NCI-H1092 treated with DMSO at 0.1 percent for 48 hours (cell line): ENCODE measurements around the gene MAP7D3.
A peak's percentile ranks its signal among the peaks of the same experiment; 100 is the strongest.
"Not testable (repeated sequence)": the region's sequence is repeated elsewhere in the genome, so short reads cannot be mapped to it uniquely, and the experiment has no call there.

Source experiments
- DNase-seq: peaks from one replicate; lab custom pipeline; 2025; lab: John Stamatoyannopoulos, UW

The MAP7D3 gene

DNA sequence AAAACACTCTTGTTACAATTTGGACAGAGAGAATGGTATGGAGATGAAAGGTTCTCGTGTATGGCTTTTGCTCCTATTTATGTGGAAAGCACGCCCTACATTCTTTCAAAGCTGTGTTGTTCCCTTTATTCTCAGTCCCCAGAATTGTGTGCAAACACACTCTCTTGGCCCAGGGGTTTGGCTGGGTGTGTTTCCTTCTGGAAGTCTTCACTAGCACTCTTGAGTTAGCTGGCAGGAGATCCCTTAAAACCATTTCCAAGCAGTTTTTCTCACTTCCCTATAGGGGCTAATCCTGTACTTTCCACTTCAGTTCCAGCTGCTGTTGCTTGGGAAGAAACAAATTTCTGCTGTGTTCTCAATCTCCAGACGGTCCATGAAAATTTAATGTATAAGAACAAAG is 68.8 kb downstream of the MAP7D3 start:
- DNase-seq, result no peak

DNA sequence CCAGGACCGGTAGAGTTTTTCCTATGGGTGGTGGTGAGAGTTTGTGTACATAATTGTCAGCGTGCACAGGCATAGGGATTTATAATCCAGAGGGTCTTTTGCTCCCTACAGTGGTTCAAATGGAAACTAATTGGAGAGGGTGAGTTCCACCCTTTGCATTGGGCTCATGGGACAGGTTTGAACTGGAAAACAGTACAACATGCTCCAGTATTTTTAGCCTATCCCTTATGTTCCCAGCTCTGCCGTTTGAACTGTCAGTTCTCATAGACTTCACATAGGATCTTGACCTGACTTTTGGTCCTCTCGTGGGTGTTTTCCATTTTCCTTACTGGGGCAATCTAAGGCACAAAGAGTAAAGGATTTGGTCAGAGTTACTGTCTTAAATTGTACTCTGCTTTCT is 72.1 kb downstream of the MAP7D3 start:
- DNase-seq, result no peak

DNA sequence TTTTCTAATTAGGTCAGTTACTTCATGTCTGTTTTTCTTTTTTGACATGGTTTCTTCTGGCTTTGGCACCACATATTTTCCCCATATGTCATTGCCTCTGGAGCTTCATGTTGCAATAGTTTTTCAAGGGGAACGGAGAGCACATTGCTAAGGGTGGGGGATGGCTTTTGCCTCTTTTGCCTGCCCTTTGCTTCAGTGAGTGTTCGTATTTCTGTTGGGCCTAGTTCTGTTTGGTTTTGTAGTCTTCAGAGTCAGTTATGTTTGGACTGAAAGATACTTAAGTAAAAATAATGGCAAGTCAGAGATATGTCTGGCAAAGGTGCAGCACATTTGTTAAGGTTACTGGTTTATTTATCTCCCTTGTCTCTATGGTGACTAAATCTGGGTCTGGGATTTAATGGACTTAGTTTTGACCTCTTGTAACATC is 74.8 kb downstream of the MAP7D3 start:
- no peak for DNase-seq

DNA sequence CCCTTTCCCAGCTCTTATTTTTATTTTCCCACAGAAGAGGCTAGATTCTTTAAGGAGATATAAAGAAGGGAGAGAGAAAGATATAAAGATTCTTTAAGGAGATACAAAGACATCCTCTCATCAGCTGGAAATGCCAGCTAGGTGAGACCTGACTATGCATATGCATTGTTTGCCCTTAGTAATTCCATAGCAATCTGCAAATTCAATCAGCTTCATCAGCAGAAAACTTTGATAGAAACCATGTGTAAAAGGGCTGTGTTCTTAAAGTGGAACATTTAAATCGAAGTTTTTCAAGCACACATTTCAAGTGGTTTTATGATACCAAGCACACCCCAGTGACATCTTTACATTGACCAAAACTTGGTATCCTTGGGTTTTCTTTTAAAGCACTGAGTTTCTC is 79.8 kb downstream of the MAP7D3 start:
- DNase-seq, result no peak

DNA sequence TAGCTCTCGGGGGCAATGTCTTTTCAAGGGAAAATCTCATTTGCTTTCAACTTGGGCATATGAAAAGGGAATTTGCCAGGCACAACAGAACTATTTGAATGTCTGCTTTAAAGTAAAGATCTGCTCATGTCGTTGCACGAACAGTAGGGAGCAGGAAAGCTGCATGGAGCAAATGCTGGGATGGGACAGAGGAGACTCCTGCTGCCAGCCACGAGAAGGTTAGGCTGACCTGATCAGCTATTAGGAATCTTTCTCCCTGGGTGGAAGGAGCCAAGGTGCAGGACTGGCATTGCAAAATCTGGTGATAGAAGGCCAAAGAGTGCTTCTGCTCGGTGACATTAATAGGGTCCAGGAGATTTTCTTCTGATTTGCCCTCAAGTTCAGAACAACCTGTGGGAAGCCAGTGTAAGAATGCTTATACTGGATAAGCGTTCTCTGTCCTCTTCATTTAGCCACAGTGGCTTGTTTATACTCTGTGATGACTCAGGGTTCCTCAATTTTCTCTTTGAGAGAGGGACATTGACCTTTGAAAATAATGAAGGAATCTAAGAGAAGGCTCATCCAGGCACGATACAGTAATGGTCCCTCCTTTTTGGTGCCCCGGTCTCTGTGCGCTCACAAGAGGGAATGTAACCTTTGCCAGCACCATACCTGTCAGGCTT is 80.9 kb downstream of the MAP7D3 start:
- no peak for DNase-seq

DNA sequence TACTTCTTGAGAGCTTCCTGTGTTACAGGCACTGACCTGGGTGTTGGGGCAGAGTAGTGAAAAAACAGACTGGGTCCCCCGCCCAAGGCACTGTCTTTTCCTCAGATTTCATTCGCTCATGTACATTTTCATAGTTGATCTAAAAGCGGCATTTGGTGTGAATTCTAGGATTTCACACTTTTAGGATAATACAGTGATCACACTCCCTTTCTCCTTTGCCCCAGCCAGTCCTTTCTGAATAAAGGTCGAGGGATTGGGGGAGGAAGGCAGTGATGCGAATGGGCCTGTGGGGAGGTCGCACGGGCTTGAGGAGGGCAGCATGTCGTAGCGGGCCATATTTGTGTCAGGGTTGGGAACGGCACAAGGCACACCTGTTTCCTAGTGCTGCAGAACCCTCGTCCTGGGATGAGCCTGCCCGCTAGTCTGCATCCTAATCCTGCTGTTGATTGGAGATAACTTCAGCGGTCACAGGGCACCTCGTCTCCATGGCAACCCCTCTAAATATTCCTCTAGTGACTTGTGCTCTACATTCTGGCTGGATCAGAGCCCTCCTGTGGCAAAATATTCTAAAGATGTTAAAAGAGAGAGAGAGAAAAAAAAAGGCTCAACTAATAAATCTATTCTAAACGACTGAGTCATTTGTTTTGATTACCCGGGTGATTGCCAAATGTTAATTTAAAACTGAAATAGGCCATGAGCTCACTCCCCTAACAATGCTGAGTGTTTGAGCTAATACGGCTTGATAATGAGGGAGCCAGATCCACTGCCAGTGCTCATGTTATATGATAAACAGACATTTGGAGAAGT is 82.1 kb downstream of the MAP7D3 start:
- peak; percentile 11 for DNase-seq

DNA sequence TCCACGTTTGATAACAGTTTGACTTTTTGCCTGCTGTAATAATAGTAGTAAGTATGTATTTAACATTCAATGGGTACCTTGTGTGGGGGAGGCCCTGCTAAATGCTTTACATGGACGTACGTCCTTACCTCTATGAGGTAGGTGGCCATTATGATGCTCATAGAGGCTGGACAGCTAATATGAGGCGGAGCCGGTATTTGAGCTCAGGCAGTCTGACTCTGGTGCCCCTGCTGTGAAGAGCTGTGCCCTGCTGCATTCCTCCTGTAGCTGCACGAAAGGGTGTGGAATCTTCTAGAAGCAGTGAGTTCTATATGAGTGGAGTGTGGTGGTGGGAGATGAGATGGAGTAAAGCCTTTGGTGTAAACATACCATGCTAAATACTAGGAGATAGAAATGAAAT is 83.2 kb downstream of the MAP7D3 start:
- DNase-seq, result not testable (repeated sequence)

DNA sequence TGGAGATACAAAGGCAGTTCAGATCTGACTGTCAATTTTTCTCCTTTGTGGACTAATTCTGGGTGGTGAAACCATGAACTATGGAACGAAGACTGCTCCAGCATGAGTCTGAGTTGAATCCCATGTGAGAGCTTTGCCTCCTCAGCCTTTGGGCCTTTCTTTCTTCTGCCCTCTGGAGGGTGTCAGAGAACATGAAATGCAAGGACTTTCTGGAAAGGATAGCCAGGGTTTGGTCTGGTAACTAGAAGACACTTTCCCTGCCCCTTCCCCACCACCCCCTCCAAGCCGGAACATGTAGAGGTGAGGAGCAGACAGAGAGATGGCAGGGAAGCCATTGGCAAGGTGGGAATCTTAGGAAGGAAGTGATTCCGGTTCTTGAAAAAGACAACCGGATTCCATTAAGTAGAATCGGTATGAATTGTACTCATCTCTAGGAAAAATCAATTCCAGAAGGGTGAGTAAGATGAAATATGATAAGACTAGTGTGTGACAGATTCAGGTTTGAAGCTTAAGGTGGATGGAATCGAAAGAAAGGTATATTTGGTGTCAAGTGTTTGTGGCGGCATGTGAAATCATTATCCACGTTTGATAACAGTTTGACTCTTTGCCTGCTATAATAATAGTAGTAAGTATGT is 84.9 kb downstream of the MAP7D3 start:
- DNase-seq, result no peak

DNA sequence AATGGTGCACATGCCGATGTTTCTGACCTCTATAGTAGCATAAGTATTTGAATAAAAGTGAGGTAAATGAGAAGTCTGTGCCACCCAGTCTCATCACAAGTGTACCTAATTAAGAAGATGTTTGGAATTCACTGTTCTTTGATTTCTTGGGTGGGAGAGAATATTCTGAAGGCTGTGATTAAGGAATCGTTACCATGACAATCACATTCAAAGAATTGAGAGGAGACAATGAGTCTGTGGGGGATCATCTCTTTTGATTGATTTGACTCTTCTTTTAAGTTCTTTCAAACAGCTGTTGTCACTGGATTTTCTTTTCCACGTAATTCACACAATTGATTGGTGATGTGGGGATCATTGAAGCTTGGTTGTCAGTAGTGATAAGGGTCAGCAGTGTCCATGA is 85.8 kb downstream of the MAP7D3 start:
- no peak for DNase-seq

DNA sequence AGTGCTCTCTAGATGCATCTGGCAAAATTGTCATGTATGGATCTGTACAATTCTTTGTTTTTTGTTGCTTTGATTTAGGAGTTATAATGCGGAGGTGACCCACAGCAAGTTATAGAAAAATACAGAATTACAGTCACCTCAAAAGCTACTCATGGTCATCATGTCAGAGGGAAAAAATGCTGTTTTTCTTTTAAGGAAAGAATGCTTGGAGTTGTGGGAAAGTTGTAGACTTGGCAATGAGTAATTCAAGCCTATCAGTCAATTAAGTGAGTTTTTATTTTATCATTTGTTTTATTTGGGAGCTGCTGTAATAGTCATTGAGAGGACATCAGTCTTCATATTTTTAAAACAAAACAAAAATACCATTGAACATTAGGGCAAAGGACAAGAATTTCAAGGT is 87.5 kb downstream of the MAP7D3 start:
- DNase-seq, result no peak
